Measurements from ENCODE around the gene PROK1.

DNA sequence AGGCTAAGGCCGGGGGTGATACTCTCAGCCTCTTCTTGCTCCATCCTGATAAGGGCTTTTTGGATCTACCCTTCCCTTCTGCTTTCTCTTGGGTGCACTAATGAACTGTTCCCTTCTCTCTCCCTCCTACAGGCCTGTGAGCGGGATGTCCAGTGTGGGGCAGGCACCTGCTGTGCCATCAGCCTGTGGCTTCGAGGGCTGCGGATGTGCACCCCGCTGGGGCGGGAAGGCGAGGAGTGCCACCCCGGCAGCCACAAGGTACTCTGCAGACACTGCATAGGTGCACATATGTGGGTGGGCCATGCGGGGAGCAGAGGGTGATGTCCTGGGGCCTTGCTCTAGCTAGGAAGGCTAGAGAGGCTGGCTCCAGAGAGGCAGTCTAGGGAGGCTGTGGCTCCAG lies 2.9 kb downstream of the PROK1 start:
- no peak for TF ChIP-seq EZH2 (IDR thresholded peaks at IDR 0.05; ENCODE audit: insufficient read depth, low read length)
- TF ChIP-seq, protein P1, sequence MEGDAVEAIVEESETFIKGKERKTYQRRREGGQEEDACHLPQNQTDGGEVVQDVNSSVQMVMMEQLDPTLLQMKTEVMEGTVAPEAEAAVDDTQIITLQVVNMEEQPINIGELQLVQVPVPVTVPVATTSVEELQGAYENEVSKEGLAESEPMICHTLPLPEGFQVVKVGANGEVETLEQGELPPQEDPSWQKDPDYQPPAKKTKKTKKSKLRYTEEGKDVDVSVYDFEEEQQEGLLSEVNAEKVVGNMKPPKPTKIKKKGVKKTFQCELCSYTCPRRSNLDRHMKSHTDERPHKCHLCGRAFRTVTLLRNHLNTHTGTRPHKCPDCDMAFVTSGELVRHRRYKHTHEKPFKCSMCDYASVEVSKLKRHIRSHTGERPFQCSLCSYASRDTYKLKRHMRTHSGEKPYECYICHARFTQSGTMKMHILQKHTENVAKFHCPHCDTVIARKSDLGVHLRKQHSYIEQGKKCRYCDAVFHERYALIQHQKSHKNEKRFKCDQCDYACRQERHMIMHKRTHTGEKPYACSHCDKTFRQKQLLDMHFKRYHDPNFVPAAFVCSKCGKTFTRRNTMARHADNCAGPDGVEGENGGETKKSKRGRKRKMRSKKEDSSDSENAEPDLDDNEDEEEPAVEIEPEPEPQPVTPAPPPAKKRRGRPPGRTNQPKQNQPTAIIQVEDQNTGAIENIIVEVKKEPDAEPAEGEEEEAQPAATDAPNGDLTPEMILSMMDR (IDR thresholded peaks at IDR 0.05; ENCODE audit: insufficient read depth, low read depth, low read length), result no peak
